Measurements from ENCODE around the gene AKAIN1.

AKAIN1 gene

DNA sequence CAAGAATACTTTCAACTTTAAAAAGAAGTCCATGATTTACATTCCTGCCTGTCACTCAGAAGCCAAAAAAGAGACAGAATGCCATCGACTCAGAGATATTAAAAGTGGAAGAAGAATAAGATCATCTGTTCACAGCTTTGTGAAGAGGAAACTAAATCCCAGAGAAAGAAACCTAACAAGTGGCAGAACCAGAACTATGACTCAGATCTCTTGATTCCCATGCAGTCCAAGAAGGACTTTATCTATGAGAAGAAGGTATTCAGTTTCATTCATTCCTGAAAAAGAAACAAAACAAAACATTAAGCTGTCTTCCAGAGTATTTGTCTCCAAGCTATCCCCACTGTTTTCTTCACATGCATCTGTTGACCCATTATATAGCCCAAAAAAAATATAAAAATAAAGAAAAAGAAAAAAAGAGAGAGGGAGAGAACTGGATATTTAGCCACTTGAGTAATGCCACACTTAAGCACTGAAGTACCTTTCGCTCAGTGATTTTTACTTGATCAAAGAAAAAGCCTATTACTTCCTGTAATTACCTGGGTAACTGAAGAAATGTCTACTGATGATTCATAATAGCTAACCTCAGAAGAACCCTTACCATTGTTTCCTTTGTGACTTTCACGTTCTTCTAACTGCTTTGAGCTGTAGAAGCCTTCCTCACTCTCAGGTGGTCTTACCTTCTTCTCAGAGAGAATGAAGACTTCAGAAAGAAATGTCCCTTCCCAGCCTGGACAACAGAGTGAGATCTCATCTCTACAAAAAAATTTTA is 17.7 kb upstream of the AKAIN1 start:
- DNase-seq (ENCODE audit: extremely low read depth, low read depth), result no peak
- no peak for TF ChIP-seq CTCF (IDR thresholded peaks at IDR 0.05; ENCODE audit: low read depth, low read length)

DNA sequence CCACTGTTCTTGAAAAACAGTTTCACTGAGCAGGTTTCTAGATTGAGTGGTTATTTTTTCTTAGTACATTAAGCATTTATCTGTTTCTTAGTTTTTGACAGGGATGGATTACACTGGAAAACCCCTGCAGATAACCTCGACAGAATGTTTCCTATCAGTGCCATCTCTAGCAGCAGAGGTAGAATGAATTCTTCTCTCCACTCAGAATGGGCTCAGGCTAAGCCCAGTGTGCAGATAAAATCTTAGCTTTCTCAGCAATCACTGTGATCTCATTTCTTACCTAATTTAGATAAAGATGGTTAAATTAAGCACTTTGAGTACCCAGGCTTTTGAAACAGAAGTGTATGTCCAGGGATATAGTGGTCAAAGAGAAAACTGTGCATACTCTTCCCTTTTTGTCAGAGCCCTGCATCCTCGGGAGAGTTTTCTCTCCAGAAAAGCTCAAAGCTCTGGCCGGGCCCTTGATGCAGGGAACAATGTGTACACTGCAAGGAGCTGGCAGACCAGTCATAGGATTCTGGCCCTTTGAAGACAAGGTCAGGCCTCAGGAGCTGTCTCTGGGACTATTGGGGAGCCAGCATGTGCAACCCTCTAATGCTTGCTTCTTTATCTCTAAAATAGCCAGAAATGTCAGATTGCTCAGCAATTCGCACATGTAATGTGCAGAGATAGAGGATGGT is 10.6 kb upstream of the AKAIN1 start:
- no peak for DNase-seq (ENCODE audit: extremely low read depth, low read depth)
- no peak for TF ChIP-seq CTCF (IDR thresholded peaks at IDR 0.05; ENCODE audit: low read depth, low read length)

DNA sequence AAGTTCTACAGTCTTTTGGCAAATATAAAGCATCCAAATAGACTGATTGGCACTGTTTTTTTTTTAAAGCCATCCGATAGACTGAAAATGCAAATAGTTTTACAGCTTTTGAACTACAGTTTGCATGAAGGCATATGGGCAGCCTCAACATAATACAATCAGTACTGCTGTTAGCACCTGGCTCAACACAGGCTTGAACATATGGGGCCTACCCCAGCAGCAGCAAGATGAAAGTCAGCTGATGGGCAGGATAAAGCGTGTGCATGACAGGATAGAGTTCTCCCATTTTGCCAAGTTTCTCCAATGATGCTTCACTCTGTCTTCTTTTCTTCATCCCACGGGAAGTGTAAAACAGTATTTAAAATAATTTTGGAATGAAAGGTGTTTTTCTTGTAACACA is 1.3 kb upstream of the AKAIN1 start:
- no peak for DNase-seq (ENCODE audit: extremely low read depth, low read depth)
- no peak for TF ChIP-seq CTCF (IDR thresholded peaks at IDR 0.05; ENCODE audit: low read depth, low read length)

DNA sequence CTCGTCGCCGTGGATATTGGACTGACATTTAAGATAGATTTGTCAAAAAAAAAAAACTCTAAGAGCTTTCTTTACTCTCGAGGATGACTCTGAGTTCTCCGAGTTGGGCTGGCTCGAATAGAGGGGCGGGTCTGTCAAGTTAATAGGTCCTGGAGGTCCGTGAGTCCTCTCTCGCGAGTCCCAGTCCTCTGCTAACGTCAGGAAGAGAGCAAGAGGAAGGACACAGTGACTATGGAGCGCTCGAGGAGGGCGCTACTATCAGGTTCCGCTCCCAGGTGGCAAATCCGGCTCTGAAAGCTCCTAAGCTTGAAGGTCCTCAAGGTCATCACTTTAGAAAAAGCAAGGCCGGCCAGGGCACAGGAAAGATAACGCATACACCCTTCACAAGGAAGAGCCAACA is 404 bp upstream of the AKAIN1 start:
- no peak for DNase-seq (ENCODE audit: extremely low read depth, low read depth)
- TF ChIP-seq CTCF (IDR thresholded peaks at IDR 0.05; ENCODE audit: low read depth, low read length), result no peak

GRCh38 chr18:5196253-5197031 is 615 bp downstream of the AKAIN1 start:
- DNase-seq (ENCODE audit: extremely low read depth, low read depth), result no peak
- TF ChIP-seq CTCF (IDR thresholded peaks at IDR 0.05; ENCODE audit: low read depth, low read length), result no peak

DNA sequence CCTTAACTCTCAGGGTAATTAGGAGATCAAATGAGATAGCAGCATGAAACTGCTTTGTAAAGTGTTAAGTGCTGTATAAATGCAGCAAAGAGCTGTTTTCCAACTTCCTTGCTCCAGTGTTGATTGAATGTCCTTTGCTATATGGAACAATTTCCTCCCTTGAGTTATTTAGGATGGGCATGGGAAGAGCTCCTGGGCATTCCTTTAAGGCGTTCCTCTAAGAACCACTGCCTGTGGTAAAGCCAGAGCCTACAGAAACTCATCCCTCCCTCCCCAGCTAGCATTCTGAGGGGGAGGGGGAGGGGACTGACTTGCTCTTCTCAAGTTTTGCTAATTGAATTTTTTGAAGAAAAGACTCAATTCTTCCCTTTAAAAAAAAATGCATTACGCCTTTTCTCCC is 1.4 kb downstream of the AKAIN1 start:
- no peak for TF ChIP-seq CTCF (IDR thresholded peaks at IDR 0.05; ENCODE audit: low read depth, low read length)
- DNase-seq (ENCODE audit: extremely low read depth, low read depth), result no peak

GRCh38 chr18:5180254-5180653 is 16.8 kb downstream of the AKAIN1 start:
- no peak for TF ChIP-seq CTCF (IDR thresholded peaks at IDR 0.05; ENCODE audit: low read depth, low read length)
- no peak for DNase-seq (ENCODE audit: extremely low read depth, low read depth)
